Tibial artery (tissue), 4 donors: Measurements from ENCODE around the gene AP1AR.

Source experiments
- DNase-seq, 2 donors: peaks; one replicate each; pipeline ENCODE4 v3.0.0-alpha.2; 2019
- H3K27ac ChIP-seq, 2 donors: fragments of 200-600 bp; sonication (generic) in 1 of 2; 1 replicate in 1 of 2; 2 replicates in 1 of 2; pipeline ENCODE4 v1.5.1; 2018 to 2019; ENCODE audit warnings: mild to moderate bottlenecking in 1 of 2
- H3K27me3 ChIP-seq, 2 donors: fragments of 200-600 bp; sonication (generic) in 1 of 2; one replicate each; pipeline versions ENCODE4 v1.5.1 to v1.6.0; 2016 to 2019
- H3K36me3 ChIP-seq, 3 donors: fragments of 200-600 bp; sonication (generic) in 2 of 3; one replicate each; pipeline ENCODE4 v1.5.1; 2016 to 2019; ENCODE audit warnings: mild to moderate bottlenecking in 2 of 3
- H3K4me1 ChIP-seq, 4 donors: fragments of 200-600 bp; sonication (generic) in 2 of 4; 1 replicate in 3 of 4; 2 replicates in 1 of 4; pipeline ENCODE4 v1.5.1; 2016 to 2019
- H3K4me3 ChIP-seq, 2 donors: fragments of 200-600 bp; sonication (generic) in 1 of 2; 1 replicate in 1 of 2; 2 replicates in 1 of 2; pipeline ENCODE4 v1.5.1; 2018 to 2019; ENCODE audit warnings: mild to moderate bottlenecking in 2 of 2
- H3K9me3 ChIP-seq, 3 donors: fragments of 200-600 bp; sonication (generic) in 1 of 3; one replicate each; pipeline ENCODE4 v1.5.1; 2016 to 2019
- CTCF ChIP-seq, 2 experiments: fragments of 200-600 bp in 1 of 2; fragments of 450-650 bp in 1 of 2; IDR thresholded peaks; one replicate each; pipeline ENCODE4 v1.5.1; 2017 to 2019; ENCODE audit warnings: antibody characterized with exemption in 2 of 2, mild to moderate bottlenecking in 1 of 2, moderate library complexity in 1 of 2
- intact Hi-C: fragments of 100-400 bp; cut with DNase I; formaldehyde crosslinking; loops from one replicate; pipeline ENCODE4 v1.15.0; 2023; ENCODE audit warnings: low total_unique reads

Gene AP1AR

DNA sequence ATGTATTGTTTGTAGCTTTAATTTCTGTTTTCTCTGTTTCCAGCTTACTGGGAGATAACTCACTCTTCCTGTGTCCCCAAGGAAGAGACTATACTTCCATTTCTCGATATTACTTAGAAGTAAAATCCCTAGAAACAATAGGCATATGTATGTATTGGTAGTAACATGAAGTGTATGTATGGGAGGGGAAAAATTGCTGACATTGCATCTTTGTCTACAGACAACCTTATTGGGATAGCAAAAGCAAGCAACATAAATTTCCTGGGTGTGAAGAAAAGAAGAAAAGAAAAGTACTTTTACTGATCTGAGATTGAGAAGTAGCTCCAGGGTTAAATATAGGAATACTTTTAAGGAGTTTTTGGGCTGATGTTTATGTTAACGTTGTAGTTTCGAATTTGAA, 15.4 kb downstream of the AP1AR start:
- no peak for DNase-seq
- Histone ChIP-seq H3K9me3 (no peaks in the 10 kb centered on the region), H3K4me3 (no peak overlapping the region), H3K27ac (no peak overlapping the region), H3K27me3 (no peaks in the 10 kb centered on the region), H3K36me3 (no peaks in the 10 kb centered on the region), H3K4me1 (no peaks in the 10 kb centered on the region)
- intact Hi-C loops = no loop called here
- TF ChIP-seq CTCF (IDR thresholded peaks at IDR 0.05) = no peak

GRCh38 chr4:112251019-112251643, 19.5 kb downstream of the AP1AR start:
- Histone ChIP-seq H3K9me3 (no peaks in the 10 kb centered on the region), H3K36me3 (peaks cover 0 to 8% (median 0%) of the 10 kb centered on the region in 3 donors), H3K4me3 (no peak overlapping the region), H3K4me1 (no peaks in the 10 kb centered on the region), H3K27me3 (no peaks in the 10 kb centered on the region), H3K27ac (no peak overlapping the region)
- intact Hi-C loops = no loop called here
- TF ChIP-seq CTCF (IDR thresholded peaks at IDR 0.05) = no peak
- no peak for DNase-seq

DNA sequence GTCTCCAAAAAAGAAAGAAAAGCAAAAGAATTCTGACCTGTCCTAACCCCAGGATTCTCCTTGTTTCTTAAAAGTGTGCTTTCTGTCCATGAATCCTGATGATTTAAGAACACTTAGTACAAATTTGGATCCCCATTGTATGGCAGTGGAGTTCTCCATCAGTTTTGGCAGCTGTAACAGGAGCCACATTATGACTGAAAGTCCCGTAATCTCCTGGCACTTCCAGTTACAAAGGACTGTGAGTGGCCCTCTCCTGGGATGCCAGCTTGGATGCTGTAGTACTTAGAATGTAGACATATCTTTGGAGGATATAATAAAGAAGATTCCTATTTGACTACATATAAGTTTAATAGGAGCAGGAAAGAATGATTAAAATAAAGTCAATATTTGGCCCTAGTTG, 20.6 kb downstream of the AP1AR start:
- no peaks in the 10 kb centered on the region for H3K4me1 ChIP-seq
- H3K4me3 ChIP-seq = no peak overlapping the region
- no peak overlapping the region for H3K27ac ChIP-seq
- intact Hi-C loops = no loop called here
- no peak for TF ChIP-seq CTCF (IDR thresholded peaks at IDR 0.05)
- H3K9me3 ChIP-seq = no peaks in the 10 kb centered on the region
- peaks cover 0 to 8% (median 0%) of the 10 kb centered on the region in 3 donors for H3K36me3 ChIP-seq
- no peaks in the 10 kb centered on the region for H3K27me3 ChIP-seq
- DNase-seq = no peak

DNA sequence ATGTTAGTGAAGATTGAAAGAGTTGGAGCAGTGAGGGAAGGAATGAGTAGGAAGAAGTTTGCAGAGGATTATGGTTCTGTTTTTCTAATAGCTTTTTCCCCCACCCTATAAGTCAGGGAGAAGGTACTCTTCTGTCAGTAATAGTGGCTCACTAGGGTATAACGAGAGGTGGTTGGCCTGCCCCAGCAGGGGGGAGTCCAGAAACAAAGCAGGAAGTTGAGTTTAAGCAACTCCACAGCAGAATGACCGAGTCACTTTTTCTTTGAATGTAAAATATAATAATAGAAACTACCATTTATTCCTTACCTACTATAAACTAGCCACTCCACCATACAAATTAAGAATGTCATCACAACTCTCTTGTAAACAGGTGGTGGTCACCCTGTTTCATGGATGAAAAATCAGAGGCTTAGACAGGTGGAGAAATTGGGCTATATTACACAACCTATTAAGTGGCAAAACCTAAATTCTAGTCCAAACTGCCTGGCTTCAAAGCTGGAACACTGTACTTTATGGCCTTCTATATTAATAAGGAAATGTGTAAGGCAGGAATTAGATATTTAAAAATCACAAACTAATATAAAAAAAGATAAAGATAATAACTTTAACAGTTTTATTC, 21.9 kb downstream of the AP1AR start:
- Histone ChIP-seq H3K4me3 (no peak overlapping the region), H3K27me3 (no peaks in the 10 kb centered on the region), H3K27ac (no peak overlapping the region), H3K36me3 (peaks cover 0 to 8% (median 0%) of the 10 kb centered on the region in 3 donors), H3K9me3 (no peaks in the 10 kb centered on the region), H3K4me1 (no peaks in the 10 kb centered on the region)
- intact Hi-C loops = no loop called here
- DNase-seq = no peak
- TF ChIP-seq CTCF (IDR thresholded peaks at IDR 0.05) = no peak

DNA sequence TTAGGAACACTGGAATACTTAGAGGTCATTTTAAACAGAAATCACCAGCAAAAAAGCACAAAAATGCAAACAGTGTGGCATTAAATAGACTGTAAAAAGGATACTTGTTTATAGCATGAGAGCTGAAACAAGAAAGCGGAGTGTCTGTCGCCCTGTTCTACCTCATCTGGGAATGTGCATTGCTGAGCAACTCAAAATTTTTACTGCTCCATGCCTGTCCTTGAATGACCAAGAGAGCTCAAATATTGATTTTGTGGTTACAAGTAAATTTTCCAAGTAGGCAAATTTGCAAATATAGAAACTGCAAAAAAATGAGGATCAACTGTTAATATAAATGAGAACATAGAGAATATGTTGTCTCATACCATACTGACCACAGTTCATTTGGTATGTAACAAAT, 25.5 kb downstream of the AP1AR start:
- Histone ChIP-seq H3K9me3 (no peaks in the 10 kb centered on the region), H3K27me3 (no peaks in the 10 kb centered on the region), H3K27ac (no peak overlapping the region), H3K4me3 (no peak overlapping the region), H3K36me3 (peaks cover 15 to 29% (median 21%) of the 10 kb centered on the region in 3 donors), H3K4me1 (no peaks in the 10 kb centered on the region)
- intact Hi-C loops = no loop called here
- no peak for DNase-seq
- TF ChIP-seq CTCF (IDR thresholded peaks at IDR 0.05) = no peak
